ENCODE results near the gene RHOH. TPM values are rescaled to one million over a fixed set of nuclear protein-coding genes. Genes with fewer than 3 reads are reported as not detected.

Gene RHOH
- total and polyA plus RNA-seq, 2 of the 13 experiments (the other 11 are each of a cell fraction or from before 2014, with no cell fraction given) = 0.57 TPM; not detected in 1

DNA sequence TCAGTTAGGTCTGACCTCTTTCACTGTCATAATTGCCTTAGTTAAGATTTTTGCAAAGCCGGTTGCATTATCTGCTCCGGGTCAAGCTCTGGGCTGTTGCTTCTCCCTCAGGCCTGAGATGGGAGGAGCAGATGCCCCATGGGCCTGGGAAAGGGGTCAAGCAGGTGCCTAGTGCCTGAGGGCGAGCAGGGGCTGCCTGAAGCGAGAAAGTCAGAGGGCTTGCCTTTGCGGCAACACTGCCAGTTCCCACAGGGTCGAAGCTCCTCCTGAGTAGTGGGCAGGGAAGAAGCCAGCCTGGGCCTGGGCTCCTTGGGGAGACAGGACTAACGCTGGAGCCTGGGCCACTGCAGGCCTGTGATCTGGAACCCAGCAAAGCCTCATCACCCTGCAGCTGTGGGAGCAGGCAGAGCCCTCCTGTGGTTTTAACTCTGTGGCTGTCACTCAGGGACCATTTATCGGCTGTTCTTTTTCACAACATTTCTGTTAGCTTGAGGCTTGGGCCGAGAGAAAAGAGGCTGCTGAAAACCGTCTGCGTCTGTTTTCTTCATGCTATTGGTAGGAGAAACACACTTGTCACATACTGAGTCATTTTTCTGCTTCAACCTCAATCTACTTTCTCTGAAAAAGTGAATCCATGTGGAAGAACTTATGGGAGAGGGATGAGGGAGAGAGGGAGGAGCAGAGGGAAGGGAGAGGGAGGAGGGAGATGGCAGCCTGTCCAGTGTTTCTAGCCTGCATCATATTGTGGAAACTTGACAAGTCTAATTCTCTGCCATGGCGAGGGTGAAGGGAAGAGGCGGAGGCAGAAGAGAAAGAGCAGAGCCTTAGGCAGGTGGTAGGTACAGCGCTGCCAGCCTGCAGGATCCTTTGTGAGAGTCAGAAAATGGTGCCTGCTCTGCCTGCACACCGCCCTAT lies 68.4 kb downstream of the RHOH start:
- Histone ChIP-seq H3K9me3 (ENCODE audit: low read length) (peaks cover 9% of the 10 kb centered on the region), H4K20me1 (ENCODE audit: insufficient read depth, low read length) (no peaks in the 10 kb centered on the region), H3K4me3 (replicated peaks in 1 of 3; ENCODE audit: insufficient read depth in 1 of 3, low read depth in 2 of 3, low read length in 3 of 3) (no peak overlapping the region), H3K27me3 (ENCODE audit: control insufficient read depth in 1 of 2, insufficient read depth in 2 of 2, low read length in 2 of 2) (no peaks in the 10 kb centered on the region), H3K27ac (ENCODE audit: extremely low read length, insufficient read depth, low read length) (no peak overlapping the region), H3K9ac (ENCODE audit: insufficient read depth, low read depth, low read length) (no peak overlapping the region), H3K79me2 (ENCODE audit: insufficient read depth, low read length) (no peaks in the 10 kb centered on the region), H3K4me2 (ENCODE audit: low read depth, low read length) (no peak overlapping the region), H3K4me1 (ENCODE audit: insufficient read depth, low read length) (peaks cover 14% of the 10 kb centered on the region), H2AFZ (ENCODE audit: low read length) (no peak overlapping the region), H3K36me3 (replicated peaks in 1 of 2; ENCODE audit: control insufficient read depth in 1 of 2, insufficient read depth in 2 of 2, low read length in 2 of 2) (no peaks in the 10 kb centered on the region)
- intact Hi-C loops (cut with micrococcal nuclease; ENCODE audit: unreplicated experiment) (no loop called here), in situ Hi-C loops (cut with HindIII; ENCODE audit: extremely low pct_ligation_motif_present, low pct_unique_long_range_greater_than_20kb) (no loop called here)
- TF ChIP-seq MIXL1 (CRISPR knock-in tag; IDR thresholded peaks at IDR 0.05) (no peak), PHF20 (CRISPR knock-in tag; IDR thresholded peaks at IDR 0.05) (no peak), ZNF263 (CRISPR knock-in tag; IDR thresholded peaks at IDR 0.05) (peak; percentile 80)
- TF ChIP-seq, protein P1, sequence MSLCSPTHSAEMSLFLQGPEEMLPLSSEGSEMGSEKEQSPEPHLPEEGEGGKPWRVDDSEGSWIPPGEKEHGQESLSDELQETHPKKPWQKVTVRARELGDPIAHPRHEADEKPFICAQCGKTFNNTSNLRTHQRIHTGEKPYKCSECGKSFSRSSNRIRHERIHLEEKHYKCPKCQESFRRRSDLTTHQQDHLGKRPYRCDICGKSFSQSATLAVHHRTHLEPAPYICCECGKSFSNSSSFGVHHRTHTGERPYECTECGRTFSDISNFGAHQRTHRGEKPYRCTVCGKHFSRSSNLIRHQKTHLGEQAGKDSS (CRISPR knock-in tag; IDR thresholded peaks at IDR 0.05; ENCODE audit: borderline replicate concordance, low read depth) = no peak
- 38% methylated on average over 12 of the region's 15 CpGs for WGBS (ENCODE audit: low lambda C conversion rate)
- ChIA-PET CTCF (ENCODE audit: low intra/inter-chr PET ratio, low total read pairs) (no interaction called here), POLR2A (no interaction called here)
- BruUV-seq (replicated peaks) = no TSS peak
- DNase-seq (ENCODE audit: low spot score) (no peak), ATAC-seq (no peak), FAIRE-seq (no peak)

DNA sequence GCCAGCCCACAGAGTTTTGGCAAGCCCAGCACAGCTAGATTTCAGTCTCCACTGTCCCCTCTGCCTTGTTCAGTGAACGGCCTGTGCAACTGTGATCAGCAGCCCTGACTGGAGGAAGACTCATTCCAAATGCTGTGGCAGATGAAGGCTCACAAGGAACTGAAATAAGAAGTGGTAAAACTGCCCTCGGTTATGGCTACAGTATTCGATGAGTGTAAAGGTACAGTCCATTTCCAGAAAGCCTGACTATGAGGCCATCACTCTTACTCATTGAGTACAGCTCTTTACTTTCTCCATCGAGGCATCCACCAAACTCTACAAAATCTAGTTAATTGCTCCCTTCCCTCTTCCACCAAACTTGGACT lies 69.1 kb downstream of the RHOH start:
- Histone ChIP-seq H3K27me3 (ENCODE audit: control insufficient read depth in 1 of 2, insufficient read depth in 2 of 2, low read length in 2 of 2) (no peaks in the 10 kb centered on the region), H3K36me3 (replicated peaks in 1 of 2; ENCODE audit: control insufficient read depth in 1 of 2, insufficient read depth in 2 of 2, low read length in 2 of 2) (no peaks in the 10 kb centered on the region), H3K4me1 (ENCODE audit: insufficient read depth, low read length) (peaks cover 13% of the 10 kb centered on the region), H4K20me1 (ENCODE audit: insufficient read depth, low read length) (no peaks in the 10 kb centered on the region), H3K27ac (ENCODE audit: extremely low read length, insufficient read depth, low read length) (no peak overlapping the region), H3K9ac (ENCODE audit: insufficient read depth, low read depth, low read length) (no peak overlapping the region), H3K4me2 (ENCODE audit: low read depth, low read length) (no peak overlapping the region), H2AFZ (ENCODE audit: low read length) (no peak overlapping the region), H3K4me3 (replicated peaks in 1 of 3; ENCODE audit: insufficient read depth in 1 of 3, low read depth in 2 of 3, low read length in 3 of 3) (no peak overlapping the region), H3K79me2 (ENCODE audit: insufficient read depth, low read length) (no peaks in the 10 kb centered on the region), H3K9me3 (ENCODE audit: low read length) (peaks cover 5% of the 10 kb centered on the region)
- ChIA-PET POLR2A (no interaction called here), CTCF (ENCODE audit: low intra/inter-chr PET ratio, low total read pairs) (no interaction called here)
- intact Hi-C loops (cut with micrococcal nuclease; ENCODE audit: unreplicated experiment) (no loop called here), in situ Hi-C loops (cut with HindIII; ENCODE audit: extremely low pct_ligation_motif_present, low pct_unique_long_range_greater_than_20kb) (no loop called here)
- no TSS peak for BruUV-seq (replicated peaks)
- no peak for DNase-seq (ENCODE audit: low spot score)
- ATAC-seq = no peak
- FAIRE-seq = no peak
- TF ChIP-seq ZNF256 (CRISPR knock-in tag; conservative IDR thresholded peaks at IDR 0.05) = no peak
- no peak for TF ChIP-seq ZNF577 (CRISPR knock-in tag; IDR thresholded peaks at IDR 0.05; ENCODE audit: borderline replicate concordance, low read depth)
- TF ChIP-seq, protein P2, sequence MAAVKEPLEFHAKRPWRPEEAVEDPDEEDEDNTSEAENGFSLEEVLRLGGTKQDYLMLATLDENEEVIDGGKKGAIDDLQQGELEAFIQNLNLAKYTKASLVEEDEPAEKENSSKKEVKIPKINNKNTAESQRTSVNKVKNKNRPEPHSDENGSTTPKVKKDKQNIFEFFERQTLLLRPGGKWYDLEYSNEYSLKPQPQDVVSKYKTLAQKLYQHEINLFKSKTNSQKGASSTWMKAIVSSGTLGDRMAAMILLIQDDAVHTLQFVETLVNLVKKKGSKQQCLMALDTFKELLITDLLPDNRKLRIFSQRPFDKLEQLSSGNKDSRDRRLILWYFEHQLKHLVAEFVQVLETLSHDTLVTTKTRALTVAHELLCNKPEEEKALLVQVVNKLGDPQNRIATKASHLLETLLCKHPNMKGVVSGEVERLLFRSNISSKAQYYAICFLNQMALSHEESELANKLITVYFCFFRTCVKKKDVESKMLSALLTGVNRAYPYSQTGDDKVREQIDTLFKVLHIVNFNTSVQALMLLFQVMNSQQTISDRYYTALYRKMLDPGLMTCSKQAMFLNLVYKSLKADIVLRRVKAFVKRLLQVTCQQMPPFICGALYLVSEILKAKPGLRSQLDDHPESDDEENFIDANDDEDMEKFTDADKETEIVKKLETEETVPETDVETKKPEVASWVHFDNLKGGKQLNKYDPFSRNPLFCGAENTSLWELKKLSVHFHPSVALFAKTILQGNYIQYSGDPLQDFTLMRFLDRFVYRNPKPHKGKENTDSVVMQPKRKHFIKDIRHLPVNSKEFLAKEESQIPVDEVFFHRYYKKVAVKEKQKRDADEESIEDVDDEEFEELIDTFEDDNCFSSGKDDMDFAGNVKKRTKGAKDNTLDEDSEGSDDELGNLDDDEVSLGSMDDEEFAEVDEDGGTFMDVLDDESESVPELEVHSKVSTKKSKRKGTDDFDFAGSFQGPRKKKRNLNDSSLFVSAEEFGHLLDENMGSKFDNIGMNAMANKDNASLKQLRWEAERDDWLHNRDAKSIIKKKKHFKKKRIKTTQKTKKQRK (IDR thresholded peaks at IDR 0.05; ENCODE audit: low read length) = no peak
- TF ChIP-seq ZNF317 (CRISPR knock-in tag; IDR thresholded peaks at IDR 0.05) = no peak
- no peak for TF ChIP-seq MIER2 (CRISPR knock-in tag; IDR thresholded peaks at IDR 0.05)
- no peak for TF ChIP-seq ZSCAN25 (CRISPR knock-in tag; IDR thresholded peaks at IDR 0.05)
- TF ChIP-seq HNRNPLL (IDR thresholded peaks at IDR 0.05; ENCODE audit: low read depth, low read length, poor library complexity, severe bottlenecking) = no peak
- TF ChIP-seq, protein P3, sequence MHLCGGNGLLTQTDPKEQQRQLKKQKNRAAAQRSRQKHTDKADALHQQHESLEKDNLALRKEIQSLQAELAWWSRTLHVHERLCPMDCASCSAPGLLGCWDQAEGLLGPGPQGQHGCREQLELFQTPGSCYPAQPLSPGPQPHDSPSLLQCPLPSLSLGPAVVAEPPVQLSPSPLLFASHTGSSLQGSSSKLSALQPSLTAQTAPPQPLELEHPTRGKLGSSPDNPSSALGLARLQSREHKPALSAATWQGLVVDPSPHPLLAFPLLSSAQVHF (CRISPR knock-in tag; IDR thresholded peaks at IDR 0.05) = no peak
- no peak for TF ChIP-seq ZNF672 (CRISPR knock-in tag; IDR thresholded peaks at IDR 0.05)
- 57% methylated on average over 4 of the region's 4 CpGs for WGBS (ENCODE audit: low lambda C conversion rate)

Data from HepG2 (cell line).